Jurkat, Clone E6-1 (cell line): ENCODE data around the gene CRHR1.

Source experiments
- DNase-seq: peaks from one replicate; pipeline ENCODE4 v3.0.0-alpha.2; 2011; ENCODE audit warnings: low read depth, low spot score
- H3K4me3 ChIP-seq: 2 replicates; pipeline ENCODE4 v1.5.1; 2011; ENCODE audit warnings: mild to moderate bottlenecking, low read length, control low read depth, moderate library complexity

Gene CRHR1

DNA sequence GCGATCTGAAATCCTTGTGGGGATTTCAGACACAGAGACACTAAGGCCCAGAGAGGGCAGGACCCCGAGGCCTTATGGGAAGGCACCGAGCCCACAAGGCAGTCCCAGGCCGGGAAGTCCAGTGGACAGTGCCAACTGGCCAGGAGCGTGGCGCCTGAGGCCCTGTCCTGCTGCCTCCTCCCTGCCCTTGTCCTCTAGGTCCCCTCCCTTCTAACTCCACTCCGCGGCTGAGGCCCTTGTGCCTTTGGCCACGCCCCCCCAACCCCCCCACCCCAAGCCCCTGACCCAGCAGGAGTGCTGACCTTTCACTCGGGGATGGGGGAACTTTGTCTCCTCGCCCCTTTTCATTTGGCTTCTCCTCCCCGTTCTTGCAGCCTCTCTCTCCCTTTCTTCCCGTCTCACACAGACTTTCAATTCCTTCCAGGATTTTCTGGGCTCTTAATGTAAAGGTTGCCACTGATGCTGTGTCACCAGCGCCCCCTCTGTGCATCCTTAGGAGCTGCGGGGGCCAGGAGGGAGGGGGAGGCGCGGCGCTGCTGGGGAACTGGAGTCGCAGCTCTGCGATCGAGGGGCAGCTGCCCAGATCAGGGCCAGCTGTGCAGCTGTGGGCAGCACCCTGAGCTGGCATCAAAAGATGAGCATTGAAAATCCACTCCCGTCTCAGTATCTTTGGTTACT lies 29.1 kb downstream of the CRHR1 start:
- no peak for DNase-seq
- no peak overlapping the region for H3K4me3 ChIP-seq

DNA sequence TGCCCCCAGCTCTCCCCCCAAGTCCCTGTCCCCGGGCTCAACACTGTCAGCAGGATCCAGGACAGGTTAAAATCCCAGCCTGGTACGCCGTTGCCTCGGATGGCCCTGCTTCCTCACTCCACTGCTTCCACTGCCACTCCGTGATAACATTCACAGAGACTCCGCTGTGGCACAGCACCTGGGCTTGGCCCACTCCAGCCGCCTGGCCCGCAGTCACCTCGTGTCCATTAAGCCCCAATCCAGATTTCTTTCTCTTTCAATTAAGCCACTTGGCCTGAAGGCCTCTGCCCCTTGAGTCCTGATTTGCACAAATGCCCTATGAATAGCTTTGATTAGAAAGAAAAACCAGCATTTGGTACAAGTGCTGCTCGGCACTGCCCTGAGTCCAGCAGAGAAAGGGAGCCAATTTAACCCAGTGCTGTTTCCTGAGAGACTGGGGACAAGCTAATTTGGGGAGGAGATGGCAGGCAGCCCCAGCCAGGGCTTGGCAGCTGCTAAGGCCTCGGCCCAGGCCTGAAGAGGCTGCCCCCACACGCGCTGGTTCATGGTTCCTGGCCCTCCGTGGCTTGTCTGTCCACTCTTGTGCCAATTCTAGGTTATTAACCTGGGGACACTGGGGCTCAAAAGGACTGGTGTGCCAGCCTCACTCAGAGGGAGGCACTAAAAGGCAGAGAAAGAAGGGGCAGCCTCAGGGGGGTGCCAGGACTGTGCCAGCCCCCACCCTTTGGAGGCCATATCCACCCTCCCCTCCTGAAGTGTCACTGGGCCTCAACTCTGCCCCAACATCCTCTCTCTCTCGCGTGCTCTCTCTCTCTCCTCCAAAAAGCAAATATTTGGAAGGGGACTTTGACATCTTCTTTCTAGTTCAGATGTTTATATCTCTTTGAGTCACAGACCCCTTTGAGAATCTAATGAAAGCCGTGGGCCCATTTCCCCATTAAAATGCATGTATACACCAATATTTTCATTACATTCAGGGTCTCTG lies 30.8 kb downstream of the CRHR1 start:
- no peak overlapping the region for H3K4me3 ChIP-seq
- no peak for DNase-seq

DNA sequence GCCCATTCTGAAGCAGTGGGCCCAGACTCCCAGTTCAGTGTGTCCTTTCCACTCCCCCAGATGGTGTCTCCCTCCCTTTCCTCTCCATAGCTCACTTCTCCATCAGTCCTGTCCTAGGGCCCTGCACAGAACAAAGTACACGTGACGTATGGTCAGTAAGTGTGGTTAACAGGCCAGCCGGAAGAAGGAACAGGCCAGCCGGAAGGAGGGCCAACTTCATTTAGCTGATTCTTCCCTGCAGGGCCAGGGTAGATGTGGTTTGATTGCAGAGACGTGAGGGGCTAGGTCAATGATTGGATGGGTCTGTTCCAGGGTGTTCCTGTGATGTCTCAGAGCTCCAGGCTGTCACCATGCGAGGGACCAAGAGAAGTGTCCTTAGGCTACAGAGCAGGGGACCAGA lies 31.6 kb downstream of the CRHR1 start:
- H3K4me3 ChIP-seq: no peak overlapping the region
- DNase-seq: no peak

DNA sequence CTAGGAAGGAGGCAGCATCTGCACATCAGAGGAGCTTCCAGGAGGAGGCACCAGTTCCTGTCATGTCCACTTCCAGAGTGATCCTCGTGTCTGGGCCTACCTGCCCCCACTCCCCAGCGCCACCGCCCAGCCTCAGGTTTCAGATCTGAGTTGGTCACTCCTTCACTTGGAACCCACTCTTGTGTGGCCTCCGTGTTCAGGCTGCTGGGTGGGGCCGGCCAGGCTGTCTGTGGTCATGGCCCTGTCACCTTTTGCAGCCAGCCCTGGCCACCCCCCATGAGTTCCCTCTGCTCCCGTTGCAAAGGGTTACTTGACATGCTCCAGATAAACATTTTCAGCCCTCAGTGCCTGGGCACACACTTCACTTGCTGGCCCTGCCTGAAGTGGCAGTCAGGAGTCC lies 33.9 kb downstream of the CRHR1 start:
- DNase-seq: no peak
- no peak overlapping the region for H3K4me3 ChIP-seq

- no peak for DNase-seq
Measured at GRCh38 chr17:45818699-45819098, 34.6 kb downstream of the CRHR1 start.

GRCh38 chr17:45819632-45820031 lies 35.5 kb downstream of the CRHR1 start:
- DNase-seq: no peak
- no peak overlapping the region for H3K4me3 ChIP-seq

More at GRCh38 chr17:45818699-45819098, 34.6 kb downstream of the CRHR1 start:
- H3K4me3 ChIP-seq: no peak overlapping the region

- no peak overlapping the region for H3K4me3 ChIP-seq
- no peak for DNase-seq
Measured at GRCh38 chr17:45820052-45820780, 36.1 kb downstream of the CRHR1 start.

DNA sequence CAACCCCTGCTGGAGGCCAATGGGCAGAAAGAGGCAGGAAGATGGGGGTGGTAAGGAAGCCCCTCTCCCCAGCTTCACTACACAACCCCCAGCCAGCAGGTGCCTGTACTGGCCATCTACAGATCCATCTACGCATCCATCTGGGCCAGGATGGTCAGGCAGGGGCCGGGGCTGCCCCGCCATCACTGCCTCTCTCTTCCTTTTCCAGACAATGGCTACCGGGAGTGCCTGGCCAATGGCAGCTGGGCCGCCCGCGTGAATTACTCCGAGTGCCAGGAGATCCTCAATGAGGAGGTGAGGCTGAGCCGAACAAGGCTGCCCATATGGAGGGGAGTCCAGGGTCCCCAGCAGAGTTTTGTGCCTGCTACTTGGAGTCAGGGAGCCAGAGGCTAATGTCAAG lies 37.0 kb downstream of the CRHR1 start:
- H3K4me3 ChIP-seq: no peak overlapping the region
- no peak for DNase-seq

DNA sequence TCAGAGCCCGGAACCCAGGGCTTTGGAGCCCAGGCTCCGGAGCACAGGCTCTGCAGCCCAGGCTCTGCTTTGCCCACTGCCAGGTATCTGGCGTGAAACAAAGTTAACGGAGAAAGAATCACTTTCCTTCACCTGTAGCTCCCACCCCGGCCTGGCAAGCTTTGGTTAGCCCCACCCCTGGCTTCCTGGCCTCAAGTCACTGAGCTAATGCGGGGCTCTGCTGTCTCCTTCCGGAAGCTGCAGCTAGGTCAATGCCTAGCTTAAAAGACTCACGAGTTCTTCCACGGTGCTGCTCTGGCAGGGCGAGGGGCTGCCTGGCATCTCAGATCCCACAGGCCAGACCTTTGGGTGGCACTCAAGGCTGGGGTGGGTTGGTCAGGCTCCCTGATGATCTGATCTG lies 39.5 kb downstream of the CRHR1 start:
- DNase-seq: no peak
- H3K4me3 ChIP-seq: no peak overlapping the region

DNA sequence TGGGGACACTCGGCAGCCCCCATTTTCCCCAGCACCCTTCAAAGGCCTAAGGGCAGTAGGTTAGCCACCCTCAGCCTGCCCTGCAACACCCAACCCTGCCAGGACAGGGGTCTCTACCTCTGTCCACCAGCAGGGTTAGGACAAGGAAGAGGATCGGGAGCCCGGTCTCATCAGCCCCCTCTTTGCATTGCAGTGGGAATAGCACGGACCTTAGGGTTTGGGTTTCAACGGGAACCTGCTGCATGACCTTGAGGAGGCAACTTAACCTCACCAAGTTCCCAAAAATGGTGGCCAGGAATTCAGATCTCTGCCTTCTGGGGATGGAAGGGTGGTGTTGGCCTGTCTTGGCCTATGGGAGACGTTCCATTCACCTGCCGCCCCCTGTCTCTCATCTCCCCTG lies 40.4 kb downstream of the CRHR1 start:
- DNase-seq: no peak
- no peak overlapping the region for H3K4me3 ChIP-seq

DNA sequence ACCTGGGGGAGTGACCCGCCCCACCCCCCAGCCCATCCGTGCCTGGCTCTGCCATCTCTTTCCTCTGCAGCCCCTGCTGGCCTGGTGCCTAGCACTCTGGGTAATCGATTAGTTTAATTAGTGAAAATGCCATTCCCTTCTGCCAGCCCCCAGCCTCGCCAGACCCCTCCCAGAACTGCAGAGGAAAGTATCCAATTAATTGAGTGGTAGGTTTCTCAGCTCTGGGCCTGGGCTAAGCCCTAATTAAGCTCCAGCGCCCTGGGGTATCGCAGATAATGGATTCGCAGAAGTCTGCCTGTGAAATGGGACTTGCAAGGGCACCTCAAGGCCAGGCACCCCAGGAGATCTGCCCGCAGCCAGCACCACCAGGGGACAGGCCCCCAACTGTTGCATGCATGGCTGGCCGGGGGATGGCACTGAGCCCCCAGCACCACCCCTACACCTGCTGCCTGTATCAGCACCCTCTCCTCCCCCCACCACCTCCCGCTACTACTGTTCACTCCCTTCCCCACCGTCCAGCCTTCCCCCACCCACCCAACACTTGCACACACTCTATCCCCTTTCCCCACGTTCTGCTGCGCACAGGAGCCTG lies 40.9 kb downstream of the CRHR1 start:
- H3K4me3 ChIP-seq: no peak overlapping the region
- no peak for DNase-seq

DNA sequence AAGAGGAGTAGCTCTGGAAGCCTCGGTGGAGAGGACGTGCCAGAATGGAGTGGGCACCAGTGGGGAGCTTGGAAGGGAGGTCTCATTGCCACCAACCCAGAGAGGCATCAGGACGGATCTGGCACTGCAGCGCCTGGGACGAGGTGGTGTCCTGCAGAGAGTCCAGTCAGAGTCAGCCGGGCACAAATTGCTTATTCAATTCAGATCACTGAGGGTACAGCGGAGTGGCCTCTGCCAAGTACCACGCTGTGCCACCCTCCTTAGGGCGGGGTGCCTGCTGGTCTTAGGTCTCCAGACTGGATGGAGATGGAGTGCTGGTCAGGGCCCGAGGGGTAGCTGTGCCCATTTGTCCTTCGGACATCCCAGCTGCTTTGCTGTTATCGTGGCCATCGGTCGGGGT lies 41.7 kb downstream of the CRHR1 start:
- no peak overlapping the region for H3K4me3 ChIP-seq
- DNase-seq: no peak

GRCh38 chr17:45826919-45827588 lies 42.9 kb downstream of the CRHR1 start:
- H3K4me3 ChIP-seq: no peak overlapping the region
- no peak for DNase-seq

- no peak for DNase-seq
- no peak overlapping the region for H3K4me3 ChIP-seq
Measured at GRCh38 chr17:45828171-45828570, 44.1 kb downstream of the CRHR1 start.

GRCh38 chr17:45828582-45829133 lies 44.5 kb downstream of the CRHR1 start:
- no peak for DNase-seq
- no peak overlapping the region for H3K4me3 ChIP-seq

DNA sequence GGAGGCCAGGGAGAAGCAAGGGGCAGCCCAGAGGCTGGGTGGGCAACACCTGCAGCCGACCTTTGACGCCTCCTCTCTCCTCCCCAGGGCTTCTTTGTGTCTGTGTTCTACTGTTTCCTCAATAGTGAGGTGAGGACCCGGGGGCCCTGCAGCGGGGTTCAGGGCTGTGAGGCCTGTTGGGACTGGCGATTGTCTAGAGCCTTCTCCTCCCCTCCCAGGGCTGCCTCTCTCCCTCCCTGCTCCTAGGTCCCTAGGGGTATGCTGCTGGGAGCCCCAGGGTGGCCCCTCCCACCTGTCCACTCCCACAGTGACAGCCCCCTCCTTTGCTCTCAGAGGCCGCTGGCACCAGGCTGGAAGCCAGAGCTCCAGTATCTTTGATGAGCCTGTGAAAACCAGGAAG lies 49.8 kb downstream of the CRHR1 start:
- no peak for DNase-seq

DNA sequence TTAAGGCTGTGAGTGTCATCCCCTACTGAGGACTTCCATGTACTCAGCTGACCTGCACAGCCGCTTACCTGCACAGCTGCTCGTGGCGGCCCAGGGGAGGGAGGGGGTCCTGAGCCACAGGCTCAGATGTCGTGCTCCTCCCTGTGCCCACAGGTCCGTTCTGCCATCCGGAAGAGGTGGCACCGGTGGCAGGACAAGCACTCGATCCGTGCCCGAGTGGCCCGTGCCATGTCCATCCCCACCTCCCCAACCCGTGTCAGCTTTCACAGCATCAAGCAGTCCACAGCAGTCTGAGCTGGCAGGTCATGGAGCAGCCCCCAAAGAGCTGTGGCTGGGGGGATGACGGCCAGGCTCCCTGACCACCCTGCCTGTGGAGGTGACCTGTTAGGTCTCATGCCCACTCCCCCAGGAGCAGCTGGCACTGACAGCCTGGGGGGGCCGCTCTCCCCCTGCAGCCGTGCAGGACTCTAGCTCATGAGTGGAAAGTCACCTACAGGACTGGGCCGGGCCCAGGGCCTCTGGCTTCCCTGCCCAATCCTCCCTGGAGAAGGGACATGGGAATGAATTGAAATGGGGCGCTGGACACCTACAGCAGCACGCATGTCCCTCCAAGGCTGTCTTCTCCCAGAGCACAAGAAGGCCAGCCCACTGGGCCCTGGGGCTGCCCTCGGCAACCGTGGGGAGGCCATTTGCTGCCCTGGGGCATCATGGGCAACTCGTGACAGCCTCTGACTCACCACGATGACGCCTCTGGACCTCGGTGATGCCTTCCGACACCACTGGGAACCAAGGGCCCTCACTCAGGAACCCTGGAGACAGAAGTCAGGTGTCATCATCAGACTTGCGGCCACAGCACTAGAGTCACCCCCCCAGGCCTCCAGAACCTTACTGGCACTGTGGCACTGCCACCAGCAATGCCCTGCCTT lies 50.6 kb downstream of the CRHR1 start:
- no peak overlapping the region for H3K4me3 ChIP-seq
- DNase-seq: no peak

More for the DNA sequence above, 49.8 kb downstream of the CRHR1 start:
- H3K4me3 ChIP-seq: no peak overlapping the region

DNA sequence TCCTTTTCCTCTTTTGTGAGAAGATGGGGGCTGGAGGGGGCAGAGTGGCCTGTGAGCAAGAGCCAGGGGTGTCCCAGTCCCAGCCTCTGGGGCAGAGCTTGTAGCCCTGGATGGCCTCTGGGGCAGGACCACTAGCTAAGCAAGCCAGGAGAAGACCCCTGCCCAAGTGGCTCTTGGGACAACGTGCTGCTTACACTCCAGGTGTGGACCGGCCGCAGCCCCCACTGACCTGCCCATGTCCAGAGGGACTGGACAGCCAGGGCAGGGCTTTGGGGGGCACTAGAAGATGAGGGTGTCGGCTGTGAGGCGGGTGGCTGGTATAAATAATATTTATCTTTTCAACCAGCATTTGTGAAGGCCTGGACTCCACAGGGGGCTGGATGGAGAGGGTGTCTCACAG lies 51.4 kb downstream of the CRHR1 start:
- no peak overlapping the region for H3K4me3 ChIP-seq
- DNase-seq: no peak
